ENCODE measurements around the gene GPR61.

DNA sequence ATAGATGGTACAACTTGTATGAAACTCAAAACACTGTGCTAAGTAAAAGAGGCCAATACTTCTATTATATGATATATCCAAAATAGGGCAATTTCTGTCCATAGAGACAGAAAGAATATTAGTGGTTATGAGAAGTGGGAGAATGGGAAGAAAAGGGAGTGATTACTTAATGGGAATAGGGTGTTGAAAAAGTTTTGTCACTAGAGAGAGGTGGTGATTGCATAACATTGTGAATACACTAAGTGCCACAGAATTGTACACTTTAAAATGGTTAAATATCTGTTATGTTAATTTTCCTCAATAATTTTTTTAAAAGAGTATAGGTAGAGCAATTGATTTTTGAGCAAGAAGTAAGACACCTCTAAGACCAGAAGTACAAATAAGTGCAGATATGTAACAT, 50.0 kb downstream of the GPR61 start:
- TF ChIP-seq, protein P1, sequence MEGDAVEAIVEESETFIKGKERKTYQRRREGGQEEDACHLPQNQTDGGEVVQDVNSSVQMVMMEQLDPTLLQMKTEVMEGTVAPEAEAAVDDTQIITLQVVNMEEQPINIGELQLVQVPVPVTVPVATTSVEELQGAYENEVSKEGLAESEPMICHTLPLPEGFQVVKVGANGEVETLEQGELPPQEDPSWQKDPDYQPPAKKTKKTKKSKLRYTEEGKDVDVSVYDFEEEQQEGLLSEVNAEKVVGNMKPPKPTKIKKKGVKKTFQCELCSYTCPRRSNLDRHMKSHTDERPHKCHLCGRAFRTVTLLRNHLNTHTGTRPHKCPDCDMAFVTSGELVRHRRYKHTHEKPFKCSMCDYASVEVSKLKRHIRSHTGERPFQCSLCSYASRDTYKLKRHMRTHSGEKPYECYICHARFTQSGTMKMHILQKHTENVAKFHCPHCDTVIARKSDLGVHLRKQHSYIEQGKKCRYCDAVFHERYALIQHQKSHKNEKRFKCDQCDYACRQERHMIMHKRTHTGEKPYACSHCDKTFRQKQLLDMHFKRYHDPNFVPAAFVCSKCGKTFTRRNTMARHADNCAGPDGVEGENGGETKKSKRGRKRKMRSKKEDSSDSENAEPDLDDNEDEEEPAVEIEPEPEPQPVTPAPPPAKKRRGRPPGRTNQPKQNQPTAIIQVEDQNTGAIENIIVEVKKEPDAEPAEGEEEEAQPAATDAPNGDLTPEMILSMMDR (IDR thresholded peaks at IDR 0.05): no peak
- no peak for TF ChIP-seq POLR2A (IDR thresholded peaks at IDR 0.05)
